Sigmoid colon (tissue), 4 donors: ENCODE data around the gene PRLR.

Experiments used
- EP300 ChIP-seq, 4 donors: sonication (generic); formaldehyde crosslinking; IDR thresholded peaks; one replicate each; pipeline ENCODE4 v1.6.1; 2017; ENCODE audit warnings: antibody characterized with exemption in 4 of 4
- POLR2A ChIP-seq, 2 donors: fragments of 450-650 bp; IDR thresholded peaks; one replicate each; pipeline ENCODE4 v1.6.1; 2016; ENCODE audit warnings: antibody characterized with exemption in 2 of 2, mild to moderate bottlenecking in 2 of 2, moderate library complexity in 2 of 2
- TF ChIP-seq, protein P1 (sequence below), 4 experiments: fragments of 450-650 bp in 3 of 4; fragments of 200-600 bp in 1 of 4; IDR thresholded peaks; one replicate each; pipeline ENCODE4 v1.5.1; 2016 to 2019; ENCODE audit warnings: antibody characterized with exemption in 4 of 4, mild to moderate bottlenecking in 3 of 4, moderate library complexity in 2 of 4

DNA sequence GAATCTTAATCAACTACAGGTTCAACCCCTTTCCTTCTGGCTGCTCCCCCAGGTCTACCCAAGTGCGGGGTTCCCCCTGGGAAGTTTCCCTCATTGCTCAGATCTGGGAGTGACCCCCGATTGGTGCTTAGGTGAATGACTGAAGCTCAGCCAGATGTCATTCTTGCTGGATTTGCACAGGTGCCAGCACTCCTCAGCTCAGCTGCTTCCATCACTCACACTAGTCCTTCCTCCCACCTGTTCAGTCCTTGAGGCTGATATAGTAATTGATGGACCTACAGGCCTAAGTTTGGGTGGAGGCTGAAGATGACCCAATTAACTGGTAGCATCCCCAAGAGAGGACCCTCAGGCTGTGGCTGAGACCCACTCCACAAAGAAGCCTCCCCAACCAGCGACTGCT lies 32.9 kb downstream of the PRLR start:
- TF ChIP-seq POLR2A (IDR thresholded peaks at IDR 0.05) (no peak), EP300 (IDR thresholded peaks at IDR 0.05) (no peak)
- TF ChIP-seq, protein P1, sequence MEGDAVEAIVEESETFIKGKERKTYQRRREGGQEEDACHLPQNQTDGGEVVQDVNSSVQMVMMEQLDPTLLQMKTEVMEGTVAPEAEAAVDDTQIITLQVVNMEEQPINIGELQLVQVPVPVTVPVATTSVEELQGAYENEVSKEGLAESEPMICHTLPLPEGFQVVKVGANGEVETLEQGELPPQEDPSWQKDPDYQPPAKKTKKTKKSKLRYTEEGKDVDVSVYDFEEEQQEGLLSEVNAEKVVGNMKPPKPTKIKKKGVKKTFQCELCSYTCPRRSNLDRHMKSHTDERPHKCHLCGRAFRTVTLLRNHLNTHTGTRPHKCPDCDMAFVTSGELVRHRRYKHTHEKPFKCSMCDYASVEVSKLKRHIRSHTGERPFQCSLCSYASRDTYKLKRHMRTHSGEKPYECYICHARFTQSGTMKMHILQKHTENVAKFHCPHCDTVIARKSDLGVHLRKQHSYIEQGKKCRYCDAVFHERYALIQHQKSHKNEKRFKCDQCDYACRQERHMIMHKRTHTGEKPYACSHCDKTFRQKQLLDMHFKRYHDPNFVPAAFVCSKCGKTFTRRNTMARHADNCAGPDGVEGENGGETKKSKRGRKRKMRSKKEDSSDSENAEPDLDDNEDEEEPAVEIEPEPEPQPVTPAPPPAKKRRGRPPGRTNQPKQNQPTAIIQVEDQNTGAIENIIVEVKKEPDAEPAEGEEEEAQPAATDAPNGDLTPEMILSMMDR (IDR thresholded peaks at IDR 0.05): no peak
